OCI-LY7 (cell line): ENCODE results near the gene PPY.

Source experiments
- EZH2phosphoT487 ChIP-seq: fragments of 200-600 bp; sonication (generic); IDR thresholded peaks from 2 replicates; pipeline ENCODE4 v1.6.1; 2018; ENCODE audit warnings: low read depth, borderline replicate concordance, mild to moderate bottlenecking, mixed run types, antibody characterized with exemption, low read length, moderate library complexity, mixed read lengths
- TF ChIP-seq, protein P1 (sequence below): fragments of 200-600 bp; sonication (generic); conservative IDR thresholded peaks from 2 replicates; pipeline ENCODE4 v1.5.1; 2014; ENCODE audit warnings: mild to moderate bottlenecking, antibody characterized with exemption, low read length, moderate library complexity, mixed read lengths

DNA sequence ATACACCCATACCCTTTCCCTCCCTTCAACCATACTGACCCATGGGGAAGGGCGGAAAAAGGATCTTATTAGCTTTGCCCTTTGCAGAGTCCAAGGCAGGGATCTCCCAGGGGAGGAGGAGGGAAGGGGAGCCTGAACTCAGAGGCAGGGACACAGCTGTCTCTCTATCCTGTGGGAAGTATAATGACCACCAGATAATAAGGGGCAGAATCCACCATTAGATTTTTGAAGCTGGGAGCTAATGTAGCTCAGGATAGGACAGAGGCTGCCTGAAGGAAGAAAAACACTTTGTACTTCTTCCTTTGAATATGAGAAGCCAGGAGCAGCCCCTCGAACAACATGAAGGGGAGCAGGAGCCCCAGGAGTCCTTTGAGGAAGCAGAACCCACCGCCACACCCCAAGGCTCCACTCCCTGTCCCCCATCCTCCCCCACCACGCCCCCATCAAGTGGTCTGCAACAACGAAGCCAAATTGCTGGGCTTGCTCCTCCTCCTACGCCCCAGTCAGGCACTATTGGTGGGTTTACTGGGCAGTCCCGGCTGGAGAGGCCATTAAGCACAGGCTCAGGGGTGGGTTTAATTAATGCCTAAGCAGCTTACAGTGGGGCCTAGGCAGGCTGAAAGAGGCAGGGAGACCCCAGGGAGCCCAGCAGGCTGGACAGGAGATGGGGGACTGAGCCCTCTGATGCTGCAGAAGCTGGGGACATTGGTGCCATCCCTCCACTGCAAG lies 40.3 kb downstream of the PPY start:
- TF ChIP-seq, protein P1, sequence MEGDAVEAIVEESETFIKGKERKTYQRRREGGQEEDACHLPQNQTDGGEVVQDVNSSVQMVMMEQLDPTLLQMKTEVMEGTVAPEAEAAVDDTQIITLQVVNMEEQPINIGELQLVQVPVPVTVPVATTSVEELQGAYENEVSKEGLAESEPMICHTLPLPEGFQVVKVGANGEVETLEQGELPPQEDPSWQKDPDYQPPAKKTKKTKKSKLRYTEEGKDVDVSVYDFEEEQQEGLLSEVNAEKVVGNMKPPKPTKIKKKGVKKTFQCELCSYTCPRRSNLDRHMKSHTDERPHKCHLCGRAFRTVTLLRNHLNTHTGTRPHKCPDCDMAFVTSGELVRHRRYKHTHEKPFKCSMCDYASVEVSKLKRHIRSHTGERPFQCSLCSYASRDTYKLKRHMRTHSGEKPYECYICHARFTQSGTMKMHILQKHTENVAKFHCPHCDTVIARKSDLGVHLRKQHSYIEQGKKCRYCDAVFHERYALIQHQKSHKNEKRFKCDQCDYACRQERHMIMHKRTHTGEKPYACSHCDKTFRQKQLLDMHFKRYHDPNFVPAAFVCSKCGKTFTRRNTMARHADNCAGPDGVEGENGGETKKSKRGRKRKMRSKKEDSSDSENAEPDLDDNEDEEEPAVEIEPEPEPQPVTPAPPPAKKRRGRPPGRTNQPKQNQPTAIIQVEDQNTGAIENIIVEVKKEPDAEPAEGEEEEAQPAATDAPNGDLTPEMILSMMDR, result no peak
- no peak for TF ChIP-seq EZH2phosphoT487
